ENCODE measurements around the gene LYZL1. TPM values are rescaled to one million over a fixed set of nuclear protein-coding genes. Genes with fewer than 3 reads are reported as not detected.

Gene LYZL1
- total RNA-seq, 1 experiment from 2014 or later: not detected

DNA sequence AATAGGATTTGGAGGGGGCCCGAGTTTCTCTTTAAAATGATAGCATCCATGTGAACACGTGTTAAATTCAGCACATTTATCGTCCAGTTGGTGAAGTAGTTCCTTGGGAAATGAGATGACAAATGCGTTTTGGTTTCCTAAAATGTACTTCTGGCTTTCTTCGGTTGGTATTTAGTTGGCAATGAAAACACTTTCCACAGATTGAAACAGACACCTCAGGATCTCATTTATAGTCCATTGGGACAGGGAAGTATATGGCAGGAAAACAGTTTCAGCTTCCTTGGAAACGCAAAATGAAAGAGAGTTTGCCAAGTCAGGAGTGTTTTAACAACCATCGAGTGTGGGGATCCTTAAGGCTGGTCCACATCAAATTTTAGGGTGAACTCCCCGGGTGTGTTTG lies 19.4 kb upstream of the LYZL1 start:
- no TSS peak for BruUV-seq (replicated peaks)
- Histone ChIP-seq H3K4me2 (no peak overlapping the region), H3K4me3 (no peak overlapping the region), H3K27me3 (ENCODE audit: insufficient read depth, low read depth) (no peaks in the 10 kb centered on the region), H3K27ac (no peak overlapping the region), H3F3A (ENCODE audit: insufficient read depth, low read depth) (no peaks in the 10 kb centered on the region), H3K9me3 (ENCODE audit: insufficient read depth, low read depth) (no peaks in the 10 kb centered on the region), H3K79me2 (ENCODE audit: low read depth) (no peaks in the 10 kb centered on the region), H3K9me2 (ENCODE audit: insufficient read depth) (no peaks in the 10 kb centered on the region), H3K4me1 (replicated peaks; ENCODE audit: insufficient read depth) (no peaks in the 10 kb centered on the region), H4K20me1 (ENCODE audit: insufficient read depth) (no peaks in the 10 kb centered on the region), H3K36me3 (ENCODE audit: low read depth) (no peaks in the 10 kb centered on the region), H2AFZ (no peak overlapping the region)
- CTCF ChIA-PET: no interaction called here
- no peak for TF ChIP-seq EZH2 (IDR thresholded peaks at IDR 0.05; ENCODE audit: low read depth)
- TF ChIP-seq, protein P1, sequence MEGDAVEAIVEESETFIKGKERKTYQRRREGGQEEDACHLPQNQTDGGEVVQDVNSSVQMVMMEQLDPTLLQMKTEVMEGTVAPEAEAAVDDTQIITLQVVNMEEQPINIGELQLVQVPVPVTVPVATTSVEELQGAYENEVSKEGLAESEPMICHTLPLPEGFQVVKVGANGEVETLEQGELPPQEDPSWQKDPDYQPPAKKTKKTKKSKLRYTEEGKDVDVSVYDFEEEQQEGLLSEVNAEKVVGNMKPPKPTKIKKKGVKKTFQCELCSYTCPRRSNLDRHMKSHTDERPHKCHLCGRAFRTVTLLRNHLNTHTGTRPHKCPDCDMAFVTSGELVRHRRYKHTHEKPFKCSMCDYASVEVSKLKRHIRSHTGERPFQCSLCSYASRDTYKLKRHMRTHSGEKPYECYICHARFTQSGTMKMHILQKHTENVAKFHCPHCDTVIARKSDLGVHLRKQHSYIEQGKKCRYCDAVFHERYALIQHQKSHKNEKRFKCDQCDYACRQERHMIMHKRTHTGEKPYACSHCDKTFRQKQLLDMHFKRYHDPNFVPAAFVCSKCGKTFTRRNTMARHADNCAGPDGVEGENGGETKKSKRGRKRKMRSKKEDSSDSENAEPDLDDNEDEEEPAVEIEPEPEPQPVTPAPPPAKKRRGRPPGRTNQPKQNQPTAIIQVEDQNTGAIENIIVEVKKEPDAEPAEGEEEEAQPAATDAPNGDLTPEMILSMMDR (conservative IDR thresholded peaks at IDR 0.05): no peak
- POLR2A ChIA-PET (ENCODE audit: unreplicated experiment): no interaction called here
- intact Hi-C loops (cut with micrococcal nuclease; ENCODE audit: unreplicated experiment): no loop called here
- no peak for DNase-seq

DNA sequence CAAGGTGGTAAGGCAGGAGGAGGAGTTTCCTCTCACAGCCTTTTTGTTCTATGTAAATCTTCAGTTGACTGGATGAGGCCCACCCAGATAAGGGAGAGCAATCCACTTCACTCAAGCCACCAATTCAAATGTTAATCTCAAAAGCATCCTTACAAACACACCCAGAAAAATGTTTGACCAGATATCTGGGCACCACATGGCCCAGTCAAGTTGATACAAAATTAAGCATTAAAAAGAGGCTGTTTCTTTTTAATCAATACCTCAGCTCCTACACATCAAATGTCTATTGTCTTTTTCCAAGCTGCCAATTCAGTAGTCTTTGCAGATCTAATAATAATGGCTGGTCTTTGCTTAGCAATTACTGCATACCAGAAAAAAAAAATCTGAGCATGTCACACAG lies 18.0 kb upstream of the LYZL1 start:
- DNase-seq: no peak
- no peak overlapping the region for H3K4me3 ChIP-seq
- H3K27ac ChIP-seq: no peak overlapping the region
- no peaks in the 10 kb centered on the region for H3K9me2 ChIP-seq (ENCODE audit: insufficient read depth)
- TF ChIP-seq, protein P1 (conservative IDR thresholded peaks at IDR 0.05): no peak
- no peak for TF ChIP-seq EZH2 (IDR thresholded peaks at IDR 0.05; ENCODE audit: low read depth)
- intact Hi-C loops (cut with micrococcal nuclease; ENCODE audit: unreplicated experiment): no loop called here
- no peaks in the 10 kb centered on the region for H3F3A ChIP-seq (ENCODE audit: insufficient read depth, low read depth)
- no peaks in the 10 kb centered on the region for H3K9me3 ChIP-seq (ENCODE audit: insufficient read depth, low read depth)
- no TSS peak for BruUV-seq (replicated peaks)
- H3K36me3 ChIP-seq (ENCODE audit: low read depth): no peaks in the 10 kb centered on the region
- no peaks in the 10 kb centered on the region for H4K20me1 ChIP-seq (ENCODE audit: insufficient read depth)
- CTCF ChIA-PET: no interaction called here
- no peaks in the 10 kb centered on the region for H3K4me1 ChIP-seq (replicated peaks; ENCODE audit: insufficient read depth)
- no peak overlapping the region for H3K4me2 ChIP-seq
- H3K79me2 ChIP-seq (ENCODE audit: low read depth): no peaks in the 10 kb centered on the region
- POLR2A ChIA-PET (ENCODE audit: unreplicated experiment): no interaction called here
- no peak overlapping the region for H2AFZ ChIP-seq
- no peaks in the 10 kb centered on the region for H3K27me3 ChIP-seq (ENCODE audit: insufficient read depth, low read depth)

DNA sequence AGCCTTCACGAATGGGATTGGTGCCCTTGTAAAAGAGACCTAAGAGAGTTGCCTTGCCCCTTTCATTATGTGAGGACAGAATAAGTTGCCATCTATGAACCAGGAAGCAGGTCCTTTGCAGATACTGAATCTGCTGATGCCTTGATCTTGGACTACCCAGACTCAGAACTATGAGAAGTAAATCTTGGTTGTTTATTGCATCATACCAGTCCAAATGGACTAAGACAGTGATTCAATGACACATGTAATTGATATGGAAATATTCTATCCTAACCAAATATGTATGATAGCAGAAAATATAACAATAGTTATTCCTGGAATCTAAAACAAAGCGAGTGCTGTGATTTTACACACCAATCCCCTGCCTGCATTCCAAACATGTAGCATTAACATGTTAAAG lies 17.0 kb upstream of the LYZL1 start:
- Histone ChIP-seq H3K27me3 (ENCODE audit: insufficient read depth, low read depth) (no peaks in the 10 kb centered on the region), H3K4me2 (no peak overlapping the region), H2AFZ (no peak overlapping the region), H3F3A (ENCODE audit: insufficient read depth, low read depth) (no peaks in the 10 kb centered on the region), H3K4me1 (replicated peaks; ENCODE audit: insufficient read depth) (no peaks in the 10 kb centered on the region), H4K20me1 (ENCODE audit: insufficient read depth) (no peaks in the 10 kb centered on the region), H3K79me2 (ENCODE audit: low read depth) (no peaks in the 10 kb centered on the region), H3K9me3 (ENCODE audit: insufficient read depth, low read depth) (no peaks in the 10 kb centered on the region), H3K36me3 (ENCODE audit: low read depth) (no peaks in the 10 kb centered on the region), H3K9me2 (ENCODE audit: insufficient read depth) (no peaks in the 10 kb centered on the region), H3K4me3 (no peak overlapping the region), H3K27ac (no peak overlapping the region)
- no peak for DNase-seq
- intact Hi-C loops (cut with micrococcal nuclease; ENCODE audit: unreplicated experiment): no loop called here
- no peak for TF ChIP-seq EZH2 (IDR thresholded peaks at IDR 0.05; ENCODE audit: low read depth)
- TF ChIP-seq, protein P1 (conservative IDR thresholded peaks at IDR 0.05): no peak
- POLR2A ChIA-PET (ENCODE audit: unreplicated experiment): no interaction called here
- CTCF ChIA-PET: no interaction called here
- no TSS peak for BruUV-seq (replicated peaks)
